Activated CD4-positive, CD25-positive, alpha-beta regulatory T cell treated with anti-CD3 and anti-CD28 coated beads, Interleukin-2, amount 50 U/mL, for 72 hours (primary cell): ENCODE results near the gene GRIP2.

Source experiments
- DNase-seq: peaks from one replicate; pipeline ENCODE4 v3.0.0; 2021

The GRIP2 gene

GRCh38 chr3:14448756-14449727, 91.1 kb downstream of the GRIP2 start:
- no peak for DNase-seq

- no peak for DNase-seq
Measured at GRCh38 chr3:14448063-14448462, 92.1 kb downstream of the GRIP2 start.

- DNase-seq = no peak
Measured at GRCh38 chr3:14446988-14447570, 93.1 kb downstream of the GRIP2 start.

GRCh38 chr3:14445773-14446172, 94.4 kb downstream of the GRIP2 start:
- no peak for DNase-seq

GRCh38 chr3:14444380-14444779, 95.8 kb downstream of the GRIP2 start:
- no peak for DNase-seq

GRCh38 chr3:14441920-14442300, 98.2 kb downstream of the GRIP2 start:
- DNase-seq = no peak

- DNase-seq = no peak
Measured at GRCh38 chr3:14441240-14441919, 98.8 kb downstream of the GRIP2 start.

- DNase-seq = no peak
Measured at GRCh38 chr3:14440531-14441239, 99.5 kb downstream of the GRIP2 start.

- DNase-seq = no peak
Measured at GRCh38 chr3:14440168-14440518, 100.0 kb downstream of the GRIP2 start.

- DNase-seq = no peak
Measured at GRCh38 chr3:14439501-14440167, 100.5 kb downstream of the GRIP2 start.
